ENCODE data around the gene BBS1.

GRCh38 chr11:66484806-66485380 lies 25.5 kb upstream of the BBS1 start:
- no peak for TF ChIP-seq CTCF (IDR thresholded peaks at IDR 0.05)
- TF ChIP-seq EP300 (IDR thresholded peaks at IDR 0.05), result no peak
- no peak for TF ChIP-seq POLR2A (IDR thresholded peaks at IDR 0.05; ENCODE audit: low read length)
- no peak for TF ChIP-seq JUNB (IDR thresholded peaks at IDR 0.05)
- TF ChIP-seq CBX8 (IDR thresholded peaks at IDR 0.05), result no peak
- no peak for TF ChIP-seq NFE2L2 (conservative IDR thresholded peaks at IDR 0.05; ENCODE audit: low read length)
